GM18517 (cell line): ENCODE measurements around the gene GBA2.

ENCODE experiments used
- ATAC-seq: cut with Tn5 transposase; IDR thresholded peaks from one replicate; pipeline ENCODE4 v1.9.1; 2021; ENCODE audit warnings: mild to moderate bottlenecking, moderate library complexity; ENCODE audit not compliant: unreplicated experiment

GBA2 gene

GRCh38 chr9:35696520-35697215 is 52.4 kb downstream of the GBA2 start:
- peak; percentile 81 for ATAC-seq

- no peak for ATAC-seq
Measured at GRCh38 chr9:35695943-35696401, 53.1 kb downstream of the GBA2 start.

GRCh38 chr9:35691757-35692301 is 57.2 kb downstream of the GBA2 start:
- ATAC-seq = no peak

- ATAC-seq = no peak
Measured at GRCh38 chr9:35691334-35691650, 57.7 kb downstream of the GBA2 start.

GRCh38 chr9:35690614-35691333 is 58.3 kb downstream of the GBA2 start:
- ATAC-seq = no peak

GRCh38 chr9:35690294-35690613 is 58.8 kb downstream of the GBA2 start:
- ATAC-seq = no peak

GRCh38 chr9:35689542-35690293 is 59.3 kb downstream of the GBA2 start, which contains the start of gene TPM2:
TSS of gene TPM2 (minus strand) at chr9:35689925. CDS start at chr9:35689817, 108 bp downstream.
- no peak for ATAC-seq

GRCh38 chr9:35688558-35689541 is 60.2 kb downstream of the GBA2 start:
- no peak for ATAC-seq

- ATAC-seq = no peak
Measured at GRCh38 chr9:35687972-35688557, 61.0 kb downstream of the GBA2 start.

- ATAC-seq = no peak
Measured at GRCh38 chr9:35687306-35687705, 61.7 kb downstream of the GBA2 start.
